Sigmoid colon (tissue), 7 donors: ENCODE data around the gene SEC63. TPM values are rescaled to one million over a fixed set of nuclear protein-coding genes. Genes with fewer than 3 reads are reported as not detected.

Experiments used
- DNase-seq: peaks from one replicate; pipeline ENCODE4 v3.0.0-alpha.2; 2019
- H3K27ac ChIP-seq, 4 donors: fragments of 200-600 bp; sonication (generic); one replicate each; pipeline ENCODE4 v1.5.1; 2016 to 2019; ENCODE audit warnings: mild to moderate bottlenecking in 1 of 4
- H3K27me3 ChIP-seq, 3 donors: fragments of 200-600 bp; sonication (generic); one replicate each; pipeline ENCODE4 v1.5.1; 2019; ENCODE audit warnings: mild to moderate bottlenecking in 1 of 3
- H3K36me3 ChIP-seq, 4 donors: fragments of 200-600 bp; sonication (generic); one replicate each; pipeline ENCODE4 v1.5.1; 2016 to 2019
- H3K4me1 ChIP-seq, 4 donors: fragments of 200-600 bp; sonication (generic); one replicate each; pipeline ENCODE4 v1.5.1; 2017 to 2019
- H3K4me3 ChIP-seq, 4 donors: fragments of 200-600 bp; sonication (generic); one replicate each; pipeline ENCODE4 v1.5.1; 2017 to 2019; ENCODE audit warnings: mild to moderate bottlenecking in 2 of 4, moderate library complexity in 1 of 4
- H3K9me3 ChIP-seq, 4 donors: fragments of 200-600 bp in 3 of 4; sonication (generic) in 3 of 4; one replicate each; pipeline versions ENCODE4 v1.5.1 to v1.6.1; 2013 to 2019
- EP300 ChIP-seq, 4 donors: sonication (generic); formaldehyde crosslinking; IDR thresholded peaks; one replicate each; pipeline ENCODE4 v1.6.1; 2017; ENCODE audit warnings: antibody characterized with exemption in 4 of 4
- POLR2A ChIP-seq, 2 donors: fragments of 450-650 bp; IDR thresholded peaks; one replicate each; pipeline ENCODE4 v1.6.1; 2016; ENCODE audit warnings: antibody characterized with exemption in 2 of 2, mild to moderate bottlenecking in 2 of 2, moderate library complexity in 2 of 2
- POLR2AphosphoS5 ChIP-seq, 4 donors: sonication (generic); formaldehyde crosslinking; IDR thresholded peaks; one replicate each; pipeline ENCODE4 v1.6.1; 2017; ENCODE audit warnings: antibody characterized with exemption in 4 of 4
- WGBS, 2 donors: extraction: QIAGEN DNeasy Blood & Tissue Kit; methylation state at CpG; one replicate each; pipeline ENCODE4 v1.1.7; 2013; 5-methylcytosine and 5-hydroxymethylcytosine counted together
- intact Hi-C: fragments of 100-400 bp; cut with DNase I; formaldehyde crosslinking; loops from one replicate; pipeline ENCODE4 v1.15.1; 2023
- polyA plus RNA-seq, 3 donors: library from polyadenylated mRNA; stranded (reverse); fragments of 200-250 nt; gene quantifications; one replicate each; pipeline ENCODE4 v1.2.3, GENCODE V29; 2013
- total RNA-seq, 4 donors: library from RNA; depleted of rRNA; stranded (reverse); fragments of >200 nt; gene quantifications; one replicate each; pipeline ENCODE4 v1.1.0, GENCODE V29; 2016
- TF ChIP-seq, protein P1 (sequence below), 4 experiments: fragments of 450-650 bp in 3 of 4; fragments of 200-600 bp in 1 of 4; IDR thresholded peaks; one replicate each; pipeline ENCODE4 v1.5.1; 2016 to 2019; ENCODE audit warnings: antibody characterized with exemption in 4 of 4, mild to moderate bottlenecking in 3 of 4, moderate library complexity in 2 of 4
- donor health status: healthy with polysubstance abuse.
- donor health status: Bipolar disorder and iron deficiency.
- donor health status: healthy.

The SEC63 gene
- total and polyA plus RNA-seq, 7 donors: 4.9 to 44.9 (median 31.7) TPM

DNA sequence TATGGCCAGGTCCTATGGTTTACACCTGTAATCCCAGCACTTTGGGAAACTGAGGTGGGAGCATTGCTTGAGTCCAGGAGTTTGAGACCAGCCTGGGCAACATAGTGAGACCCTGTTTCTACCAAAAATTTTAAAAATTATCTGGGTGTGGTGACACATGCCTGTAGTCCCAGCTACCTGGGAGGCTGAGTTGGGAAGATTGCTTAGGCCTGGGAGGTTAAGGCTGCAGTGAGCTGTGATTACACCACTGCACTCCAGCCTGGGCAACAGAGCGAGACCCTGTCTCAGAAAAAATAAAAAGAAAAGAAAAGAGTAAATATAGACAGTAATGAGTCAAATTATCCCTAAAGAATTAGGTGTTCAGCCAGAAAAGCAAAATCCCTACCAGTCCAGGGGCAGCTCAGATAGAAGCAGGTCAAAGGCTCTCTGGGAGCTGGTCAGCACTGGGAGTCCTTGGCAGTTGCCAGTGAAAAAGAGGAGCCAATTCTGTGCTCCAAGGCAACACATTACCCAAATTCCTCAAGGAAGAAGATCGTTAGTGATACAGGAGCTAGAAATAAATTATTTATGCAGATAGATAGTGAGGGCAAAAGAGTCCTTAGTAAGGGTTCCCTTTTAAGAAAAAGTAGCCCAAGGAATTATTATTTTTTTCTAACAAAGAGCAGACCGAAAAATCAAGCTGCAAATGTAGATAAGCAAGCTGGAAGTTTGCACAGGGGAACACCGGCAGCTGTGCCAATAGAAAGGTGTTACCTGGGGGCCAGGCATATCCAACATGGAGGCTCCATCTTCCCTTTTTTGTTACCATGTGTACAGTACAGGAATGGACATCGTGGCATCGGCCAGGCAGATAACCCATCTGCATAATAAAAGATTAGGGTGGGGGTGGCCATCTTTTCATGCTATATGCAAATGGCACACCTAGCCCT is 31.4 kb upstream of the SEC63 start:
- WGBS, 2 donors: 64 to 69% methylated on average over 6 of the region's 6 CpGs
- no peaks in the 10 kb centered on the region for H3K4me1 ChIP-seq
- no peaks in the 10 kb centered on the region for H3K36me3 ChIP-seq
- H3K4me3 ChIP-seq: no peak overlapping the region
- no peak for DNase-seq
- no peak overlapping the region for H3K27ac ChIP-seq
- intact Hi-C loops: no loop called here
- H3K9me3 ChIP-seq: no peaks in the 10 kb centered on the region
- no peaks in the 10 kb centered on the region for H3K27me3 ChIP-seq
- TF ChIP-seq, protein P1, sequence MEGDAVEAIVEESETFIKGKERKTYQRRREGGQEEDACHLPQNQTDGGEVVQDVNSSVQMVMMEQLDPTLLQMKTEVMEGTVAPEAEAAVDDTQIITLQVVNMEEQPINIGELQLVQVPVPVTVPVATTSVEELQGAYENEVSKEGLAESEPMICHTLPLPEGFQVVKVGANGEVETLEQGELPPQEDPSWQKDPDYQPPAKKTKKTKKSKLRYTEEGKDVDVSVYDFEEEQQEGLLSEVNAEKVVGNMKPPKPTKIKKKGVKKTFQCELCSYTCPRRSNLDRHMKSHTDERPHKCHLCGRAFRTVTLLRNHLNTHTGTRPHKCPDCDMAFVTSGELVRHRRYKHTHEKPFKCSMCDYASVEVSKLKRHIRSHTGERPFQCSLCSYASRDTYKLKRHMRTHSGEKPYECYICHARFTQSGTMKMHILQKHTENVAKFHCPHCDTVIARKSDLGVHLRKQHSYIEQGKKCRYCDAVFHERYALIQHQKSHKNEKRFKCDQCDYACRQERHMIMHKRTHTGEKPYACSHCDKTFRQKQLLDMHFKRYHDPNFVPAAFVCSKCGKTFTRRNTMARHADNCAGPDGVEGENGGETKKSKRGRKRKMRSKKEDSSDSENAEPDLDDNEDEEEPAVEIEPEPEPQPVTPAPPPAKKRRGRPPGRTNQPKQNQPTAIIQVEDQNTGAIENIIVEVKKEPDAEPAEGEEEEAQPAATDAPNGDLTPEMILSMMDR (IDR thresholded peaks at IDR 0.05): no peak
- TF ChIP-seq POLR2AphosphoS5 (IDR thresholded peaks at IDR 0.05) (no peak), POLR2A (IDR thresholded peaks at IDR 0.05) (no peak), EP300 (IDR thresholded peaks at IDR 0.05) (no peak)

DNA sequence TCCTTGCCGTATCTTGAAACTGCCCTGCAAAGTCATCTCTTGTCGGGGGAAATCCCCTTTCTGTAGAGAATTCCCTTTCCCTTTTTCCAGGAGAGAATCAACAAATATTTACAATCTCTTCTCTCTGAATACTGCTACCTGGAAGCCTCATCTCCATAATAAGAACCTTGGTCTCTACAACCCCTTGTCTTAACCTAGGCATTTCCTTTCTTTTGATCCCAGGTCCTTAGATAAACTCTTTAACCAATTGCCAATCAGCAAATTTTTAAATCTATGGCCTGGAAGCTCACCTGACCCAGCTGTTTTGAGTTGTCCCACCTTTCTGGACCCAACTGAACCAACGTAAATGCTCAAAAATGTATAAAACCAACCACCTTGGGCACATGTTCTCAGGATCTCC is 30.6 kb upstream of the SEC63 start:
- H3K36me3 ChIP-seq: no peaks in the 10 kb centered on the region
- intact Hi-C loops: no loop called here
- no peak overlapping the region for H3K4me3 ChIP-seq
- DNase-seq: no peak
- no peak overlapping the region for H3K27ac ChIP-seq
- TF ChIP-seq, protein P1 (IDR thresholded peaks at IDR 0.05): no peak
- TF ChIP-seq EP300 (IDR thresholded peaks at IDR 0.05) (no peak), POLR2A (IDR thresholded peaks at IDR 0.05) (no peak), POLR2AphosphoS5 (IDR thresholded peaks at IDR 0.05) (no peak)
- H3K9me3 ChIP-seq: no peaks in the 10 kb centered on the region
- H3K4me1 ChIP-seq: no peaks in the 10 kb centered on the region
- H3K27me3 ChIP-seq: no peaks in the 10 kb centered on the region
- 83 to 89% methylated on average over 3 of the region's 3 CpGs for WGBS, 2 donors

DNA sequence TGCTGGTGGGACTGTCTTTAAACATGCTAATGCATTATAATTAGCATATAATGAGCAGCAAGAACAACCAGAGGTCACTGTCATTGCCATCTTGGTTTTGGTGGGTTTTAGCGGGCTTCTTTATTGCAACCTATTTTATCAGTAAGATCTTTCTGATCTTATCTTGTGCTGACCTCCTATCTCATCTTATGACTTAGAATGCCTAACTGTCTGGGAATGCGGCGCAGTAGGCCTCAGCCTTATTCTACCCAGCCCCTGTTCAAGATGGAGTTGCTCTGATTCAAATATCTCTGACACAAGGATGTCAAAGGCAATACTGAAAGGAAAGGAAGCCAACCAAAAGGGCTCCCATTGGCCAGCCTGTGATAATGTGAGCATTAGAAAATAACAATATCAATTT is 29.8 kb upstream of the SEC63 start:
- Histone ChIP-seq H3K36me3 (no peaks in the 10 kb centered on the region), H3K4me1 (no peaks in the 10 kb centered on the region), H3K27me3 (no peaks in the 10 kb centered on the region), H3K9me3 (no peaks in the 10 kb centered on the region), H3K27ac (no peak overlapping the region), H3K4me3 (no peak overlapping the region)
- WGBS, 2 donors: 94 to 96% methylated on average over 3 of the region's 3 CpGs
- intact Hi-C loops: no loop called here
- no peak for DNase-seq
- TF ChIP-seq, protein P1 (IDR thresholded peaks at IDR 0.05): no peak
- TF ChIP-seq POLR2A (IDR thresholded peaks at IDR 0.05): no peak
- no peak for TF ChIP-seq EP300 (IDR thresholded peaks at IDR 0.05)
- TF ChIP-seq POLR2AphosphoS5 (IDR thresholded peaks at IDR 0.05): no peak

DNA sequence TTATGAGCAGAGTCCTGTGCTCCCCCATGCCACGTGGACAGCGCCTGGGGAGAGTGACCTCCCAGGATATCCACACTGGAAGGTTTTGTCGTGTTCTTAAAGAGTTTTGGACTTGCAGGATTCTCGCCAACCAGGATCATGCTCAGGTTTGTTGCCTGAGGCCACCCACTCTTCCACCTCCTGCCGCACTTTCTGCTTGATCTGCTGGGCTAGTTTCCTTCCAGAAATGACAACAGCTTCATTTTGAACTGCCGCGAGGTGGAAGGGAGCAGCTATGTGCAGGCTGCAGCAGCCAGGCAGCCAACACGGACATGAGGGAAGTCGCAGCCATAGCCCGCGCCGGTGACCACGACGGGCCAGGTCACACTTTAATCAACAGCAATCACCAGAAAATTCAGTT is 27.7 kb upstream of the SEC63 start:
- TF ChIP-seq EP300 (IDR thresholded peaks at IDR 0.05) (no peak), POLR2A (IDR thresholded peaks at IDR 0.05) (no peak)
- TF ChIP-seq, protein P1 (IDR thresholded peaks at IDR 0.05): no peak
- Histone ChIP-seq H3K4me1 (no peaks in the 10 kb centered on the region), H3K27ac (no peak overlapping the region), H3K36me3 (no peaks in the 10 kb centered on the region), H3K9me3 (no peaks in the 10 kb centered on the region), H3K27me3 (no peaks in the 10 kb centered on the region), H3K4me3 (no peak overlapping the region)
- intact Hi-C loops: no loop called here
- no peak for DNase-seq
- WGBS, 2 donors: 87 to 92% methylated on average over 14 of the region's 14 CpGs
